ENCODE results near the gene SELENOT. TPM values are rescaled to one million over a fixed set of nuclear protein-coding genes. Genes with fewer than 3 reads are reported as not detected.

The SELENOT gene
- total and polyA plus RNA-seq, 2 of the 8 experiments (the other 6 are each of a cell fraction or from before 2014, with no cell fraction given): 79.0 to 290 TPM

- TF ChIP-seq ATF2 (IDR thresholded peaks at IDR 0.05; ENCODE audit: low read length) (no peak), MAX (IDR thresholded peaks at IDR 0.05) (no peak), GTF2F1 (IDR thresholded peaks at IDR 0.05; ENCODE audit: borderline replicate concordance, low read depth, low read length) (no peak), CHD2 (IDR thresholded peaks at IDR 0.05; ENCODE audit: low read length) (no peak), EP300 (IDR thresholded peaks at IDR 0.05; ENCODE audit: borderline replicate concordance in 1 of 2, low read depth in 2 of 2, low read length in 2 of 2) (no peak)
Measured at GRCh38 chr3:150631515-150632221, 28.5 kb downstream of the SELENOT start (continued).
